Esophagus muscularis mucosa (tissue), 3 donors: Measurements from ENCODE around the gene MYPN.

Experiments used
- CTCF ChIP-seq, 3 experiments: fragments of 200-600 bp in 2 of 3; fragments of 450-650 bp in 1 of 3; sonication (generic) in 2 of 3; IDR thresholded peaks; one replicate each; pipeline ENCODE4 v1.5.1; 2017 to 2019; ENCODE audit warnings: antibody characterized with exemption in 3 of 3, mild to moderate bottlenecking in 2 of 3, moderate library complexity in 1 of 3
- POLR2A ChIP-seq: fragments of 450-650 bp; IDR thresholded peaks from one replicate; pipeline ENCODE4 v1.6.1; 2017; ENCODE audit warnings: antibody characterized with exemption, moderate library complexity, mild to moderate bottlenecking, low read depth

- TF ChIP-seq POLR2A (no peak), CTCF (IDR thresholded peaks at IDR 0.05) (no peak)
Observed at GRCh38 chr10:68163735-68164134, 54.4 kb downstream of the MYPN start.
